Hematopoietic multipotent progenitor cell treated with erythropoietin and hydrocortisone succinate and interleukin-3 and kit ligand, for 4 days (in vitro differentiated cells): ENCODE measurements around the gene ANK3.

ENCODE experiments used
- DNase-seq: peaks from one replicate; pipeline ENCODE4 v3.0.0-alpha.2; 2015

Gene ANK3

DNA sequence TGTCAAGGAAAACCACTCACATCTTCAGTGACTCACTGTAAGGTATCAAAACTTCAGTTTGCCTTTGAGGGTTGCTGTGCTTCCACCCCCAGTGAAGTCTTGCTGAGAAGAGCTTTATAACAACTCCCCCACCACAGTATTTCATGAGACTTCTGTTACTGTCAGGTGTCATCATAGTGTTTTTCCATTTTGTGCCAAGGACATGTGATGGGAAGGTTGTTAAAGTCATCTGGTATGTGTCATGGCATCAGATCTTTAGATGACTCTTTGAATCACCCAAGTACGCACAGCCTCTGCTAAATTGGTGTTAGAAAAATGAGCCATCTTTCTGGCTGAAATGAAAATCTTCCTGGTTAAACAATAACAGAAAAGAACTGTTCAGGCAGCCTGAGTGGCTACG, 368.3 kb downstream of the ANK3 start:
- DNase-seq, result no peak

DNA sequence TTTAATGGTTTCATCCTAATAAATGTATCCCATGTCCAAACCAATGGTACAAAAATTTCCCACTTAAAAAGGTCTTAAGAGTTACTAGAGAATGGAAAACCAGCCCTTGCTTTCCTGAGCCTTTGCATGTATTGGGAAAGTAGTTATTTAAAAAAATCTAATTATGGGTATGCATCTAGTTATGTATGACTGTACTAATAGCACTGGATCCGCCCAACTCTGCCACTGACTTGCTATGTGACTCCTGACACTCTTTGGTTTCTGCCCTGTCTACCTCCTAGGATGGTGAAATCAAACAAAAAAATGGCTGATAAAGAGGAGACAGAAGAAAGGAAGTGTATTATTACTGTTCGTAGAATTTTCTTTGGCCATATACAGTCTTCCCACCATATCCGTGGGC, 372.9 kb downstream of the ANK3 start:
- no peak for DNase-seq

DNA sequence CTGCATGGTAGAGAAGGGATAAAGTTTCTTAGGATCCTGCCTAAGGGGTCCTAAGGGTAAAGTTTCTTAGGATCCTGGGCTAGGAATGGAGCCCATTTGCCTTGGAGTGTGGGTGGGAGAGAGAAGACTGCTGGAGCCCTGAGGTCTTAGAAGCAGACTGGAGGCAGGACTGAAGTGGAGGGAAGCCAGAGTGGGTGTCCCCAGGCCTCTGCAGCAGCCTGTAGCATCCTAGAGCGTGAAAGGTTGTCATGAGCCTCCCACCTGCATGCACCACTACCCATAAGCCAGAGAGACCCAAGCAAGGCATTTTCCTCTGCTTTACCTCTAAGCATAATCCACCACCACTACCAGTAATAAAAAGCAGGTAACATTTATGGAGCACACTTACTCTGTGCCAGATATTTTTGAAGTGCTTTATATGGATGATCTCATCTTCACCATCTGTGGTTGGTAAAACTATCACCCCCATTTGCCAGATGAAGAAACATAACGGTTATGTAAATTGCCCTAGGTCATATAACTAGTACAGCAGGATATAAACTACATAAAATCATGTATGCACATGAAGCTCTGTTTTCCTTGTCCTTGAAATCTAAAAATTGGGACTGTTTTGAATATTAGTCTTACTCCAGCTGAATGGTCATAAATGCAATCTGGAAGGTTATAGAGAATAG, 379.8 kb downstream of the ANK3 start:
- no peak for DNase-seq

DNA sequence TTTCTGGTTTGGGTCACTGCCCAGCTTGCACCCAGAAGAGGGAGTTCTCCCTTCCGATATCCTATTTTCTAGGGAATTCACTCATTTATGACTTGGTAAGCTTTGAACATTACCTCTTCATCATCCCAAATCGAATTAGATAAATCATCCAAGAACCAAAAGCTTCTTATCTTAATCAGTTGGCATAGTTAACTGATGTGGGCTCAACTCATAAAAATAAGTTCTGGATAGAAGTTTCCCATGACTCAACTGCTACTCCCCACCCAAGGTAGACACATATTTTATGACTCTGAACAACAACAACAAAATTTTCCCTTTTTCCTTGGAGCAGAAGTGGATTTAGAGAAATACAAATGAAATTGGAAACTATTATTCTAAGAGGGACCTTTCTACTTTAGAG, 380.4 kb downstream of the ANK3 start:
- no peak for DNase-seq

DNA sequence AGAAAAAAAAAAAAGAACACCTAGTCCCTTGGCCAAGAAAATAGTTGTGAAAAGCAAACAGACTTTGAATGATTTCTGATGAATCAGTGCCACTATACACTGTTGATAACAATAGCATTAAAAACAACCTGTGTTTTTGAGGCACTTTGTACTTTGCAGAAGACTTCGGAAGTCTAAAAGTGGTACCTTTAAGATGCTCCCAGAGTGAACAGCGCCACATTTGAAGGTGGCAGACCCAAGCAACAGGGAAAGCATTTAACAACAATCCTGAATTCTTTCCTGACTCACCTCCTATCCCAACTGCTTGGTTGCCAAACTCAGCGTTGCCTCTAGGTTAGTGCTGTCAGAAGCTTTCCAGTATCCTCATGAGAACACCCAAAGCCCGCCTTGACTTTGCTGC, 380.9 kb downstream of the ANK3 start:
- DNase-seq, result no peak

DNA sequence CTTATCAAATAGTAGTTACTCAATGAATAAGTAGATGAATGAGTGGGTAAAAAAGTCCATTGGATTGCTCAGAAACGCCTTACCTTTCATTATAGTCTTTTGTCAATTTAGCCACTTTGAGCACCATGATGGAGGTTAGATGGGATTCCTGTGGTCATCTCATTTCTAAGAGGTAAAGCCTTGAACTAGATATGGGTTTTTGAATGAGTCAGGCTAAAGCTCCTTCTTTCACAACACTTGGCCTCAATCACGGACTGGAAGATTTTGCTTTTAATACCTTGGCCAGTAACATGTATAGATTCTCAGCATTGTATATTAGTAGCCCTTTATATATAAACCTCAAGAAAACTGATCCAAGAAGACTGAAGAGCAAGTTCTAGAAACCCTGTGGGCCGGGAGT, 383.6 kb downstream of the ANK3 start:
- DNase-seq, result no peak

DNA sequence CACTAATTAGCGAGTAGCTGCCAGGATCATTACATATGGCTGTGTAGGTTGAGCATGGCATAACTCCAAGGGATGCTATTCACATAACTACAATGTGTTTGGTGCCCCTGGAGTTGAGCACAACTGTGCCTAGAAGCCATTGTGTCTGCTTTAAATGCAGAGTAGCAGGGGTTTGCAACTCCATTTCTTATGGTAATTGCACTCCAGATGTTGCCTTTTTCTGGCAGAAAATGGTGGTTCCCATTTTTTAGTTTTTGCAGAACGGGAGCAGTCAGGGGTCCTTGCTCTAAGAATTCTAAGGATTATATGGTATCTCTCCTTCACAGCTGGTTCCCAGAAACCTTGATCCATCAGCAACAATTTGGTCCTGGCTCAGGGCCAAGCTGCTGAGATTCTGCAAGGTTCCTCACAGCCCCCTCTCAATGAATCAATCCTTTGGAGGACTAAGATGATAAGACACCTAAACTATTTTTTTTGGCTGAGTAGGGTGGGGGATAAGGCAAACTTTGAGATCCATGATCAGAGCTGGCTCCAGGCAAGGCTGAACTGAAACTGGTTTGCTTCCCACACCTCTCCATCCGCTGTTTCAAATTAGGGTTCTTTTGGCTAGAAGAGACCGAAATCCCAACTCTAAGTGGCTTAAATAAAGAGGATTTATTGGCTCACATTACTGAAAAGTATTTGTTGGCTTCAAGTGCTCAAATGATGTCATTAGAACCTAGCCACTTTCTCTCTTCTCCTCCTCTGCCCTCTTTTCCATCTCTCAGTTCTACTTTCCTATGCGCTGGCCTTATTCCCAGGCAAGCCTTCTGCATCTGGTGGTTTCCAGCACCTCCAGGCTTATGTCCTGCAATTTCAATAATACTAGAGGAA, 385.8 kb downstream of the ANK3 start:
- DNase-seq, result no peak

DNA sequence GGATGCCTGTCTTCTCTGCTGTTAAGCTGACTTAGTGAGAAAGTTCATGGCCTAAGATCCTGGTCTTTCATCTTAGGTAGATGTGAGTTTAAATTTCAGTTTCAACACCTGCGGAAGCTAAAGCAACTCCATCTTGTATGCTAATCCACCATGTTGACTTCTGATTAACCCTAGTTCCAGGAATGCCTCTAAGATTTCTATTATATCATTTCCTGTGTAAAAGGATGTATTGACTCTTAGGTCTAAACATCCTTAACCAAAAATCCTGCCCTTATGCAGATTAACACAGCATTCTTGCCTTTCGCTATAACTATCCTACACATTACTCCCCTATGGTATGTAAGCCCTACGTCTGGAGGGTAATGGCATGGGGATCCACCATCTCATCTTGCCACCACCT, 388.9 kb downstream of the ANK3 start:
- no peak for DNase-seq

DNA sequence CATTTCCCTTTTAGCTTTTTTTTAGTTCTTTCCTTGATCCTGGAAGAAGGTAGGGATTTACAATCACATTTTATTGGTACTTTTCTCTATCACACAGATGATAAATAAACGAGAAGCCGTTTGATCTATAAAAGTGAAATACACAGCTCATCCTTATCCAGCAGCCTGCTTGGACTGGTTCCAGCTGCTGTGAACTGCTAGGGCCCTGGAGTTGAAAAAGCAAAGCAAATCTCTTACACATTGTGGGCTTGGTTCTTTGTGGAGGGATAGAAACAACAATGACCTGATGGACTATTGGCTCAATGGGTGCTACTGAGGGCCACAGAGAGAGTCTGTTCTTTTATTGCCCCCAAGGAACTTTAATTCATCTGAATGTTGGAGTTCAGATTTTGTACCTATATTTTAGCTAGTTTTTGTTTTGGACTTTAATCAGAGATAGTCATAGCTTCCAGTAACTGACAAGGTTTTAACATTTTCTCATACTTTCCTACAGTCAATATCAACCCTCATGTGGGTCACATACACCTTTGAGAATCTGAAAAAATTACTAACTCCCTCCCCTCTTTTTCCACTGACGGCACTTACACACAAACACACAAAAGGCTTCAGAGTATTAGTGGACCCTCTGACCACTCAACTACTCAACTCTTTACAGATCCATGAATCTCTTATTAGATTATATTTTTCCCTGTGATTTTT, 391.7 kb downstream of the ANK3 start:
- DNase-seq, result peak; percentile 12

DNA sequence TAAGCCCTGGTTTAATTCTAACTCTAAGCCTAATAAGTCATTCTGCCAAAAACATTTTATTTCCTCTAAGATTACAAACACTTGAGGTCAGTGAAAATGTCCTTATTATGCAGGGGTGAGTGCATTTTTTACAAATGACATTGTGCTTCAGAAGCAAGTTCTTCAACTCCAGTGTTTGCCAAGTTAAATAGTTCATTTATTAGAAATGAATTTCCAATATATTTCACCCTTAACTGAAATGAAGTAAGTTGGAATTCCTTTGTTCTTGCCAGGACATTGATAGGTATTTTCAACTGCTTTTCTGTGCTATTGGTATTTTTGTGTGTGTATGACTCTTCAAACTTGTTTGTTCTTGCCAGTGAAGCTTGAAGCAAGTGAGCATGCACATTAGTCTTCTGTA, 393.8 kb downstream of the ANK3 start:
- no peak for DNase-seq

DNA sequence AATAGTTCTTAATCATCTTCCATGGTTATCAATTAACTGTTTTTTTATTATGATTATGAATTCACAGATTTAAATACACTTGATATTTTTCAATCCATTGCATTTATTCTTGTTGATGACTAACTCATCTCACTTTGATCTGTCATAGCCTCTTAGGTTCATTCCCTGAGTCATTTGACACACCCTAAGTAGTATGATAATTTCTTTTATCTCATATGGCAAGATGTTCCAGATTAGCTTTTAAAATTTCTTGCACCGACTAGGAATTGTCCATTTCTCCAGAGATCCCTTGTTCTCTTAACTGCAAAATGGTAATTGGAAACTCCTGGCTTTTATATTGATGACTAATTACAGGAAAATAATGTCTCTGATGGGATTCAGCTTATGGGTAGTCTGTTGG, 395.7 kb downstream of the ANK3 start:
- DNase-seq, result no peak

DNA sequence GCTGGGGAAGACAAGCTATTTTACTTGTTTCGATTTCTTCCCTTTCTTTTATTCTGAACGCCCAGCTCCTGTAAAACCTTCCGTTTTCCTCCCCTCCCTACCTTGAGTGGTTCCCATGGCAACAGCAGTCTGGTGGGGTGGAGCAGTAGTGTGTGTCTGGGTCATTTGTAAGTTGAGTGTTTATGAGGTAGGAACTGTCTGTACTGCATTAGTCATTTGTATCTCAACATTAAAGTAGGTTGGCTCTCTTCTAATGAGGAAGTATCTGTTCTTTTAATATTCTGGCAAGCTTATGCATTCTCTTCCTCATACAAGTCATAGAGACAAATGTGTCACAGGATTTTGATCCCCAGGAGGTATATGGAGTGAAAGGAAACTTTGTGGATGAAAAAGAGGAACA, 398.0 kb downstream of the ANK3 start:
- DNase-seq, result peak; percentile 87

DNA sequence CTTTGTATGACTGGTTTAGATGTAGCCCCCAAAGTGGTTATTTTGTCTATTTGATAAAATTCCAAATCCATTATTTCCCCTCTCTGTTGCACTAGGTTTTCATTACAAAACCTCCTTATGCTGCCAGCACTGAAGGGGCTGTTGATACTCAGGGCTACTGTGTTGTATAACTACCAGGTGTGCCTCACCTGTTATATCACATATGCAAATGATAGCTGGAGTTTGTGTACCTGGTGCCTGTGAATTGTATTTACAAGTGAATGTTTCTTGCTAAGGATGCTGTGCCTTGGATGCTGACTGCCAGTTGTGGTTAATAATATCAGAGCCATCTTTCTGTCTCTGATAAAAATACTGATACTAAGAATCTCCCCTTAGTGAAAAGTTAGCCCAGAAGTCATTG, 398.6 kb downstream of the ANK3 start:
- no peak for DNase-seq

DNA sequence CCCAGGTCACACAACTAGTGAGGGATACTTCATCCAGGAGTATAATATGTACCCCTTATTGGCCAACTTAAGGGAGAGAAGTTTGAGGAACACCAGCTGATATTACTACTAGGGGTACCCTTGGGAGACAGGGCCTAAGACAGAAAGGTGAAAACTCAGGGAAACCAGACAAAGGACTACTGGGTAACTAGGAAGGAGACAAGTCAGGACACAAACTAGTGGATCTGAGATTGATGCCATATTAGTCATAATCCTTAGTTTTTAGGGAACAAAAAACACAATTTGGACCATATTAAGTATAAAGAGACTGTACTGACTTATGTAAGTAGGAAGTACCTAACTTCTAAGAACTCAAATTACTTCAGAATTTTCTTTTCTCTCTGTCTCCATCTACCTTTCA, 404.0 kb downstream of the ANK3 start:
- DNase-seq, result no peak

DNA sequence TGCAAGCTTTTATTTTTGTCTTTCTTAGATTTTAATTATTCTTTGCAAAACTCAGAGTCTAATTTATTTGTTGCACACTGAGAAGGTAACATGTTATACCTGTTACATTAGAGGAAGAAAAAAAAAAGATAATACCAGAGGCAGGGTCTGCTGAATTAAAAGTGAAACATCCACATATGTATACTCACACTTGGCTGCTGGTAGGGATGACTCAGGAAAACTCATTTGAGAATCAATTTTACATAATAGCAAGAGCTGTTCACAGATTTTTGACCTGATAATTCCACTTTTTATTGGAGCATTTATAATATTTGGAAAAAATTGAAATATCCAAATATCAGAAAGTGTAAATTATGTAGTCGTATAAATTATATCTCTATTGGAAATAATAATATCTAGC, 405.3 kb downstream of the ANK3 start:
- no peak for DNase-seq

DNA sequence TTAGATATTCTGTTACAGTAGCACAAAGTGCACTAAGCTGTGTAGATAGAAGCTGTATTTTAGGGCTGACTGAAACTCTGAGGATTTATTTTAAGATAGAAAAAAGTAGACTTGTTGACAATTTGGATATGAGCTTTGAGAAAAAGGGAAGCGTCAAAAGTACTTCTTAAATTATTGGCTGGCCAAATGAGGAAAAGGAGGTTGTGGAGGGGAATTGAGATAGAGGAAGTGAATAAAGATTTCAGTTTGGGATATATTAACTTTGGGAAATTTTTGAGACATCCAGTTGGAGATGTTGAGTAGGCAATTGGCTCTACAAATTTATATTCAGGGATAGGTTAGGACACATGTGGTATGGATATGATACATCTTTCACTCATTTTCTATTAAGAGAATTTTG, 409.3 kb downstream of the ANK3 start:
- no peak for DNase-seq

DNA sequence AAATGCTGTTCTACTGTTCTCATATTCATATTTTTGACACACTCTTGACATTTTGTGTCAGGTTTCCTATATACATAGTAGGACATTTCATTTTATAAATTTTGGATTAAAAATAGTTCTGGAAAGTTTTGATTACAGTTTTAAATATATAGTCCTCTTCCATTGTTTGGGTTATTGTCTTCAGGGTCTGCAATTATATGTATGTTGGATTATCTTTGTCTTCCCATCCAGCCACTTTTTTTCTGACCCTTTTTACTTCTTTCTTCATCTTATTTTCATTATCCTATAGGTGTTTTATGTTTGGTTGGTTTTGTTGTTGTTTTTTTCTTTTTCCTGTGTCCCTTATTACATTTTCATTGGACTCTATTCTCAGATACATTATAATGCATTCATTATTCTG, 412.2 kb downstream of the ANK3 start:
- DNase-seq, result no peak

DNA sequence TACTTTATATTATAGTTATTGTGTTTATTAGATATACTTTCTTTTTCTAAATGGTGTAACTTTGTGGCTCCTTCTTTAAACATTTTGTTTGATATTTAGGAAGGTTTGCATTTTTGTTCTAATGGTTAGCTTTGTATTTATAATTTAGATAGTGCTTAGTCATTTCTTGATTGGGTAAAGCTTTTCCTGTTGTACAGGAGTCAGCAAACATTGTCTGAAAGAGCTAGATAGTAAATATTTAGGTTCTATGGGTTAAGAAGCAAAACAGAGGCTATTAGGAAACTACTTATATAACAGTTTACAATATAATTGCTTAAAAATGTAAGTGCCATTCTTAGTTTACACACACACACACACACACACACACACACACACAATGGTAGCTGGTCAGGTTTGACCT, 412.8 kb downstream of the ANK3 start:
- no peak for DNase-seq
